Measurements from ENCODE around the gene ANGPT4. TPM values are rescaled to one million over a fixed set of nuclear protein-coding genes. Genes with fewer than 3 reads are reported as not detected.
A peak's percentile ranks its signal among the peaks of the same experiment; 100 is the strongest.

ANGPT4 gene
- total and polyA plus RNA-seq, 2 of the 13 experiments (the other 11 are each of a cell fraction or from before 2014, with no cell fraction given): not detected

GRCh38 chr20:878511-879307, 37.4 kb downstream of the ANGPT4 start (continued):
- TF ChIP-seq TIGD3 (CRISPR knock-in tag; IDR thresholded peaks at IDR 0.05; ENCODE audit: borderline replicate concordance) (peak; percentile 48; the same call in 1 of the 2 replicates), ELF3 (CRISPR knock-in tag; IDR thresholded peaks at IDR 0.05) (peak; percentile 58; the same call in 1 of the 2 replicates), FOSL1 (CRISPR knock-in tag; IDR thresholded peaks at IDR 0.05; ENCODE audit: borderline replicate concordance) (peak; percentile 31; the same call in 1 of the 2 replicates), ZSCAN20 (CRISPR knock-in tag; IDR thresholded peaks at IDR 0.05; ENCODE audit: borderline replicate concordance) (peak; percentile 59; the same call in 1 of the 2 replicates), MLXIP (CRISPR knock-in tag; IDR thresholded peaks at IDR 0.05; ENCODE audit: borderline replicate concordance) (peak; percentile 88), RAD51 (IDR thresholded peaks at IDR 0.05; ENCODE audit: borderline replicate concordance) (peak; percentile 56; the same call in 1 of the 2 replicates), ZNF232 (CRISPR knock-in tag; IDR thresholded peaks at IDR 0.05; ENCODE audit: borderline replicate concordance) (peak; percentile 86; the same call in 1 of the 2 replicates), TGIF2 (CRISPR knock-in tag; IDR thresholded peaks at IDR 0.05) (0 out of 2 replicates have a peak, but pooled peaks have one; percentile 57), ZNF816 (CRISPR knock-in tag; IDR thresholded peaks at IDR 0.05; ENCODE audit: borderline replicate concordance) (peak; percentile 40; the same call in 1 of the 2 replicates), HMG20B (CRISPR knock-in tag; conservative IDR thresholded peaks at IDR 0.05) (0 out of 2 replicates have a peak, but pooled peaks have one; percentile 25), MAX (IDR thresholded peaks at IDR 0.05) (no peak), ZNF652 (CRISPR knock-in tag; IDR thresholded peaks at IDR 0.05; ENCODE audit: borderline replicate concordance, low read depth) (no peak), ZSCAN22 (CRISPR knock-in tag; IDR thresholded peaks at IDR 0.05) (no peak), ZFP90 (CRISPR knock-in tag; IDR thresholded peaks at IDR 0.05; ENCODE audit: borderline replicate concordance) (peak; percentile 58; the same call in 1 of the 2 replicates), ZNF331 (CRISPR knock-in tag; IDR thresholded peaks at IDR 0.05) (peak; percentile 78), PBX3 (CRISPR knock-in tag; IDR thresholded peaks at IDR 0.05; ENCODE audit: borderline replicate concordance) (peak; percentile 66; the same call in 1 of the 2 replicates), MYNN (CRISPR knock-in tag; IDR thresholded peaks at IDR 0.05; ENCODE audit: low read depth) (no peak), EHMT2 (IDR thresholded peaks at IDR 0.05; ENCODE audit: borderline replicate concordance, low read depth, low read length) (peak; percentile 99), KDM2A (CRISPR knock-in tag; IDR thresholded peaks at IDR 0.05; ENCODE audit: borderline replicate concordance, low read depth) (0 out of 2 replicates have a peak, but pooled peaks have one; percentile 32), SMAD3 (CRISPR knock-in tag; IDR thresholded peaks at IDR 0.05) (0 out of 2 replicates have a peak, but pooled peaks have one; percentile 69), MED1 (CRISPR knock-in tag; IDR thresholded peaks at IDR 0.05) (0 out of 2 replicates have a peak, but pooled peaks have one; percentile 23), ARNTL (CRISPR knock-in tag; IDR thresholded peaks at IDR 0.05) (peak; percentile 59; the same call in 1 of the 2 replicates), KLF6 (CRISPR knock-in tag; IDR thresholded peaks at IDR 0.05) (peak; percentile 85; the same call in 1 of the 2 replicates), MEF2D (CRISPR knock-in tag; IDR thresholded peaks at IDR 0.05) (0 out of 2 replicates have a peak, but pooled peaks have one; percentile 27)
